DLD1 (cell line): ENCODE results near the gene SCYGR5.
"Not testable (repeated sequence)": the region's sequence is repeated elsewhere in the genome, so short reads cannot be mapped to it uniquely, and the experiment has no call there.

ENCODE experiments used
- in situ Hi-C: cut with HindIII; loops from 2 replicates; pipeline ENCODE4 v1.10.0; 2017; ENCODE audit warnings: low sequenced_read_pairs

The SCYGR5 gene

DNA sequence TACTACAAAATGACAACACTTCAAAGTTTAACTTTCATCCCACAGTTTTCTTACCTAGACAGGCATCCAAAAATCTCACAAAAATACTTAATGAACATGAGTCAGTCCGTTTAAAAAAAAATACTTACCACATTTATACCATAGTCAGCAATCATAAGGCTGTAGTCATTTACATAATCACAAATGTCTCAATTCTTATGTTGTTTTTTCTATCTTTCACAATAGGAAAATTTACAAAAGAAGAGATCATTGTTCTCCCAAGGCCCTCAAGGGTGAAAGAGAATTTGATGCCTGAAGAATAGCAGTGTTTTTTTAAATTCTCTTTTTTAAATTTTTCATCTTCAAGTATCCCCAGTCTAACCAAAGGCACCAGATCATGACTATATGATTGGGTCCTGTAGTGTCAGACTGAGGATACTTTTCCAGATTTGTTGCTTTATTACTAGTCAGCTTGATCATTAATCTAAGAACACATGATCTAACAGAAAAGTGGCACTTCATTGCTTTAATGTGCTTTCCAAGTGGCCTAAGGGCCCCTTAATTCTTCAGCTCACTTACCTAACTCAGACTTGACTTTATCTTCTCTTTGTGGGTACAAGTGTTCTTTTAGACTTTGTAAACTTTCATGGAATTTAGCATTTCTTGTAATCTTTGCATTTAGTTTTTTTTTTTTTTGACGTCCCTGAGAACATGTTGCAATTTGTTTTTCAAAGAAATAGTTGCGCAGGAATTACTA, 4.7 kb downstream of the SCYGR5 start:
- in situ Hi-C loops: no loop called here

- in situ Hi-C loops: not testable (repeated sequence)
Measured at GRCh38 chr2:227673620-227674019, 7.0 kb downstream of the SCYGR5 start.

GRCh38 chr2:227674485-227674884, 7.9 kb downstream of the SCYGR5 start:
- in situ Hi-C loops: no loop called here

- in situ Hi-C loops: no loop called here
Measured at GRCh38 chr2:227677928-227678327, 11.3 kb downstream of the SCYGR5 start.

GRCh38 chr2:227684258-227684657, 17.7 kb downstream of the SCYGR5 start:
- in situ Hi-C loops: no loop called here

DNA sequence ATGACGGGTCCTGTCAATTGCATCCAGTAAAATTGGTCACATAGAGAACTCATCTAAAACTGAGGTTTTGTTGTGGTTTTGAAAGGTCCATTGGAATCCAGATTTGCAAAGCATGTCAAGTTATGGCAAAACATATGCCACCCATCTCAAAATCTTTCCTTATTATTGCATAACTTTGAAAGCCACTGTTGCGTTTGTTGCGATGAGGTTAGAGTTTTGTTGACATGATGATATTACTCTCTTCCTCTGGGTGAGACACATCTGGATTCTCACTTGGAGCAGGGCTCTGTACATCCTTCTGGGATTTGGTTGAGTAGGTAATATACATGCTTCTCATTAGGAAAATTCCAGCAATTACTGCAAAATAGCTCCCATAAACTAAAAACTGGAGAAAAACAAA, 20.6 kb downstream of the SCYGR5 start:
- in situ Hi-C loops: no loop called here

- in situ Hi-C loops: no loop called here
Measured at GRCh38 chr2:227696990-227697679, 30.5 kb downstream of the SCYGR5 start.

GRCh38 chr2:227701556-227701955, 35.0 kb downstream of the SCYGR5 start:
- in situ Hi-C loops: no loop called here

- in situ Hi-C loops: no loop called here
Measured at GRCh38 chr2:227703280-227703732, 36.7 kb downstream of the SCYGR5 start.

DNA sequence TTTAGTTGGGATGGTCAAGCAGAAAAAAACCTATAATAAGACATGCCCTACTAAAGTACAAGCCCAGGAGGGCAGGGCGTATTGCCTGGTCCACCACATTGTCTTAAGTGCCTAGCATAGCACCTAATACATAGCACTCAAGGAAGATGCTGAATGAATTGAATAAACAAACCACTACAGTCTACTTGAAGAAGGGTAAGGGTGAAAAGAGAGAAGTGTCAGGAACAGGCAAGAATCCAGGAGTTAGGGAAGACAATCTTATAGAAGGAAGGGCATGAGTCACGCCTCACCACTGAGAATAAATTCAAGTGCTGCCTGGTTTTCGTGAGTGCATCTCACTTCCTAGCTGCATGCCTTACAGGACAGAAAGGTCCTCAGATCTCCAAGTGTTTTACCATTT, 37.4 kb downstream of the SCYGR5 start:
- in situ Hi-C loops: no loop called here

DNA sequence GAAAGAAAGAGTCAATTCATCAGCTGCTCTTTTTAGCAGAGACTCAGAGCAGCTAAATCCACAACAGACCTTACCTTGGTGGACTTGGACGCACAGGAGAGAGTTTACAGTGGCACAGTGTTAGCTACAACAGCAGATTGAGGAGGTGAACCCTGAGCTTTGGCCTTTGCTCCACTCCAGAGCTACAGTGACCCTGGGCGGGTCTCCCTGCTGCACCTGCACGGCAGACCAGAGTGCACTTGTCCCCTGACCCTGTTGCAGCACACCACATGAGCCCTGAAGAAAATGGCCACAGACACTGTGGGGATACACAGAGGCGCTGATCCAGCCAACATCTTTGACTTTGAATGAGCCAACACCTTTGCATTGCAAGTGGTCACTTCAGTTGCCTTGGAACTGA, 40.3 kb downstream of the SCYGR5 start:
- in situ Hi-C loops: no loop called here

DNA sequence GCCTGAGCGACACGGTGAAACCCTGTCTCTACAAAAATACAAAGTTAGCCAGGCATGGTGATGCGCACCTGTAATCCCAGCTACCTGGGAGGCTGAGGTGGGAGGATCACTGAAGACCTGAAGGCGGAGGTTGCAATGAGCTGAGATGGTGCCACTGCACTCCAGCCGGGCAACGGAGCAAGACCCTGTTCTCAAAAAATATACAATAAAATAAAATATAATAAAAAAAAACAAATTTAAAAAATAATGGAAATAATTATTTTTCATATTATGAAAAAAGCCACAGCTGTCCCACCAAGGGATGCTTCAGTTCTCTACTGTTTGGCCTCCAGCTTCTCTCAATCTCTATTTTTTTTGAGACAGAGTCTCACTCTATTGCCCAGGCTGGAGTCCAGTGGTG, 40.8 kb downstream of the SCYGR5 start:
- in situ Hi-C loops: no loop called here

DNA sequence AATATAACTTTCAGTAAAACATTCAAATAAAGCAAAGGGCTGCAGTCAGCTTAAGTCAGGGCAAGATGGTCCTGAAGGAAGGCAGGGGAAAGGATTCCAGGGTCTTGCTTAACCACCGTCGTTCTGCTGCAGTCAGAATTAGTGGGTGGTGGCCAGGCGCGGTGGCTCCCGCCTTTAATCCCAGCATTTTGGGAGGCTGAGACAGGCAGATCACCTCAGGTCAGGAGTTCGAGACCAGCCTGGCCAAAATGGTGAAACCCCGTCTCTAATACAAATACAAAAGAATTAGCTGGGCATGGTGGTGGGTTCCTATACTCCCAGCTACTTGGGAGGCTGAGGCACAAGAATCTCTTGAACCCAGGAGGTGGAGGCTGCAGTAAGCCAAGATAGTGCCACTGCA, 44.4 kb downstream of the SCYGR5 start:
- in situ Hi-C loops: no loop called here

DNA sequence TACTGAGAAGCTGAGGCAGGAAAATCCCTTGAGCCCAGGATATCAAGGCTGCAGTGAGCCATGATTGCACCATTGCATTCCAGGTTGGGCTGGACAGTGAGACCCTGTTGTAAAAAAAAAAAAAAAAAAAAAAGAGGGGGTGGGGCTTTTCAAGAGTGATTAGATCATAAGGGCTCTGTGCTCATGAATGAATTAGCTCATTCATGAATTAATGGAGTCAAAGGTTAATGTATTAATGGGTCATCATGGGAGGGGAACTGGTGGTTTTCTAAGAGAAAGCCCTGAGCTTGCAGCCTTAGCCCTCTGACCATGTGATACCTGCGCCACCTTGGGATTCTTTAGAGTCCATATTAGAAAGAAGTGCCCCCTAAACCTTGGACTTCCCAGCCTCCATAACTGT, 46.7 kb downstream of the SCYGR5 start:
- in situ Hi-C loops: no loop called here

DNA sequence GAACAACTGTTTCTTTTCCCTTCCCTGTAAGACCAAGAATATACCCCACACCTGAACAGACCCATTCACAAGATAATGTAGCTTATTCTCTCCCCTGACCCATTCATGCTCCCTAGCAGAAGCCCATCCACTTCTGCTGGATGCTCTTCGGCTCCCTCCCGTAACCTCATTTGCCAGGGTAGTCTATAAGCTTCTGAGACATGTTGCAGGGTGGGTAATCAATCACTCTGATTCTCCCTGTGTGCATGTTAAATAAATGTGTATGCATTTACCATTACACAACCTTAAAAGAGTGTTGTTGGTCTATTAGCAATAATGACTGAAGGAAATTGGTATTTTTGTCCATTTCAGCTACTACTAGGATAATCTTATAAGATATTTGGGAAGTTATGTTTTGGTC, 49.9 kb downstream of the SCYGR5 start:
- in situ Hi-C loops: no loop called here
